ENCODE results near the gene TMEM236. TPM values are rescaled to one million over a fixed set of nuclear protein-coding genes. Genes with fewer than 3 reads are reported as not detected.

The TMEM236 gene
- total RNA-seq, 4 donors from 2014 or later: 0.34 to 1.2 (median 0.89) TPM

DNA sequence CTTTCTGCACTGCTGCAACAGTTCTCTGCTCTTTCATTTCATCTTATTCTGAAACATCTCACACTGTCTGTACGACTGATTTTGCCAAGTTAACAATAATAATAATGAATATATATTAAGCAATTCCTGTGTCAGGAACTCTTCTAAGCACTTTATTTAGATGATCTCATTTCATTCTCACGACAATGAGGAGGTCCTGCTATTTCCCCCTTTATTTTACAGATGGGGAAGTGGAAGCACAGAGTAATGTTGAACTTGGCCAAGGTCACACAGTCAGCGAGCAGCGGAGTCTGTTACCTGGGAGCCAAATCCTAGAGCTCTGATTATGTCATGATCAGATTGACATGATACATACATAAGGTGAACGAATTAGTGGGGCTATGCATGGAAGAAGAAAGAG, 63.0 kb downstream of the TMEM236 start:
- intact Hi-C loops (cut with DNase I): no loop called here
- WGBS: 37% methylated on average over 5 of the region's 5 CpGs
- Histone ChIP-seq H3K9me3 (no peaks in the 10 kb centered on the region), H3K27me3 (no peaks in the 10 kb centered on the region), H3K4me1 (no peaks in the 10 kb centered on the region), H3K4me3 (no peak overlapping the region), H3K36me3 (no peaks in the 10 kb centered on the region), H3K27ac (replicated peaks in 1 of 4) (no peak overlapping the region)
- DNase-seq (ENCODE audit: extremely low spot score): no peak
- TF ChIP-seq POLR2AphosphoS5 (IDR thresholded peaks at IDR 0.05): no peak
- no peak for TF ChIP-seq EP300 (IDR thresholded peaks at IDR 0.05)
- no peak for TF ChIP-seq POLR2A (IDR thresholded peaks at IDR 0.05; ENCODE audit: low read depth)
- TF ChIP-seq, protein P1, sequence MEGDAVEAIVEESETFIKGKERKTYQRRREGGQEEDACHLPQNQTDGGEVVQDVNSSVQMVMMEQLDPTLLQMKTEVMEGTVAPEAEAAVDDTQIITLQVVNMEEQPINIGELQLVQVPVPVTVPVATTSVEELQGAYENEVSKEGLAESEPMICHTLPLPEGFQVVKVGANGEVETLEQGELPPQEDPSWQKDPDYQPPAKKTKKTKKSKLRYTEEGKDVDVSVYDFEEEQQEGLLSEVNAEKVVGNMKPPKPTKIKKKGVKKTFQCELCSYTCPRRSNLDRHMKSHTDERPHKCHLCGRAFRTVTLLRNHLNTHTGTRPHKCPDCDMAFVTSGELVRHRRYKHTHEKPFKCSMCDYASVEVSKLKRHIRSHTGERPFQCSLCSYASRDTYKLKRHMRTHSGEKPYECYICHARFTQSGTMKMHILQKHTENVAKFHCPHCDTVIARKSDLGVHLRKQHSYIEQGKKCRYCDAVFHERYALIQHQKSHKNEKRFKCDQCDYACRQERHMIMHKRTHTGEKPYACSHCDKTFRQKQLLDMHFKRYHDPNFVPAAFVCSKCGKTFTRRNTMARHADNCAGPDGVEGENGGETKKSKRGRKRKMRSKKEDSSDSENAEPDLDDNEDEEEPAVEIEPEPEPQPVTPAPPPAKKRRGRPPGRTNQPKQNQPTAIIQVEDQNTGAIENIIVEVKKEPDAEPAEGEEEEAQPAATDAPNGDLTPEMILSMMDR (IDR thresholded peaks at IDR 0.05): no peak

DNA sequence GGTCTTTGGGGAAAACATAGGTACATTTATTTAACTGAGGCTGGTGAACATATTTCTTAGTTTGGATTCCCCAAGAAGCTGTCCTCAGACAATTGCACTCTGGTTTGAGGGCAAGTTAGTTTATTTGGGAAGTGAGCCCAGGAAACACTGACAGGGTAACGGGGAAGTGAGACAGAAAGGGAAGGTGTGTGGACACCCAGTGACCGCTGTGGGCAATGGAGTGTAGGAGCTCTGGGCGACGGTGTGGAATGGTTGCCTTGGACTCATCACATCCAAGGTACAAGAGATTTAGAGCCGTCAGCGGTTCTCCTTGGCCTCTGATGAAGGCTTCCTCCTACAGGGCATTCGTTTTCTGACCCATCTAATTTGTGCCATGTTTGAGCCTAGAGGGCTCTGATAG, 64.2 kb downstream of the TMEM236 start:
- Histone ChIP-seq H3K27ac (replicated peaks in 1 of 4) (no peak overlapping the region), H3K4me1 (no peaks in the 10 kb centered on the region), H3K9me3 (no peaks in the 10 kb centered on the region), H3K36me3 (no peaks in the 10 kb centered on the region), H3K4me3 (no peak overlapping the region), H3K27me3 (no peaks in the 10 kb centered on the region)
- WGBS: 90% methylated on average over 7 of the region's 7 CpGs
- intact Hi-C loops (cut with DNase I): no loop called here
- TF ChIP-seq POLR2A (IDR thresholded peaks at IDR 0.05; ENCODE audit: low read depth) (no peak), EP300 (IDR thresholded peaks at IDR 0.05) (no peak), POLR2AphosphoS5 (IDR thresholded peaks at IDR 0.05) (no peak)
- TF ChIP-seq, protein P1 (IDR thresholded peaks at IDR 0.05): no peak
- DNase-seq (ENCODE audit: extremely low spot score): no peak

DNA sequence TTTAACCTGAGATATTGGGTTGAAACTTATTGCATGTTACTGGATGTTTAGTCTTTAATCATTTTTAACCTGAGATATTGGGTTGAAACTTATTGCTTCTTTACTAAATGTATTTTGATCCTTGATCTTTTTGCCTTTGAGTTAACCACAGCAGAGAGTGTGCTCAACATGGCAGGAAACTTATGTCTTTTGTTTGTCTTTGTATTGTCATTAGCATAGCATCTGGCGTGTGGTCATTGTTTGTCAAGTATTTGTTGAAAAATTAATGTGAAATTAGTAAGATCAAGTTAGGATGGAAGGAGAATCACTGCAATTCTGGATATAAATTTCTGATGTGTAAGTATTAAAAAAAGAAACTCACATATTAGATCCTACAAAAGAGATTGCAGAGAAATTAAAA, 65.3 kb downstream of the TMEM236 start:
- no peak overlapping the region for H3K27ac ChIP-seq (replicated peaks in 1 of 4)
- H3K9me3 ChIP-seq: no peaks in the 10 kb centered on the region
- H3K4me3 ChIP-seq: no peak overlapping the region
- no peaks in the 10 kb centered on the region for H3K27me3 ChIP-seq
- no peaks in the 10 kb centered on the region for H3K36me3 ChIP-seq
- WGBS: 61% methylated on average over 1 of the region's 1 CpG
- intact Hi-C loops (cut with DNase I): no loop called here
- TF ChIP-seq POLR2A (IDR thresholded peaks at IDR 0.05; ENCODE audit: low read depth) (no peak), POLR2AphosphoS5 (IDR thresholded peaks at IDR 0.05) (no peak), EP300 (IDR thresholded peaks at IDR 0.05) (no peak)
- TF ChIP-seq, protein P1 (IDR thresholded peaks at IDR 0.05): no peak
- no peaks in the 10 kb centered on the region for H3K4me1 ChIP-seq
- DNase-seq (ENCODE audit: extremely low spot score): no peak

DNA sequence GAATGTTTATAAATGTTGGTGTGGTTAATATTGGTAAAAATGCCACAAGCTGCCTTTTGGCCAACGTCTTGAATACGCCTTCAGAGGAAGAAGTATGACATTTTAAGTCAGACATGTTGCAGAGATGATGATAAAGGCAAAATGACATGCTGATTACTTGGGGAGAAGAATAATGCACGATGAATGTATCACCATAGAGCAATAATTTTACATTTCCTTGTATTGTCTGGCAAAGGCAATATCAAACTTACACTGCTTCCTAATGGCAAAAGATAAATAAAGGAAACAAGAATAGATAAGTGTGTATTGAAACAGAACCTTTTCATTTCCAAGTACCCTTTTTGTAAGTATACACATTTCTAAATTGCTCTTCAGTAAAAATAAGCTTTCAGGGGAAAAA, 65.8 kb downstream of the TMEM236 start:
- Histone ChIP-seq H3K9me3 (no peaks in the 10 kb centered on the region), H3K4me3 (no peak overlapping the region), H3K27me3 (no peaks in the 10 kb centered on the region), H3K36me3 (no peaks in the 10 kb centered on the region), H3K4me1 (no peaks in the 10 kb centered on the region), H3K27ac (replicated peaks in 1 of 4) (no peak overlapping the region)
- TF ChIP-seq POLR2AphosphoS5 (IDR thresholded peaks at IDR 0.05) (no peak), POLR2A (IDR thresholded peaks at IDR 0.05; ENCODE audit: low read depth) (no peak), EP300 (IDR thresholded peaks at IDR 0.05) (no peak)
- TF ChIP-seq, protein P1 (IDR thresholded peaks at IDR 0.05): no peak
- DNase-seq (ENCODE audit: extremely low spot score): no peak
- WGBS: 77% methylated on average over 3 of the region's 3 CpGs
- intact Hi-C loops (cut with DNase I): no loop called here

DNA sequence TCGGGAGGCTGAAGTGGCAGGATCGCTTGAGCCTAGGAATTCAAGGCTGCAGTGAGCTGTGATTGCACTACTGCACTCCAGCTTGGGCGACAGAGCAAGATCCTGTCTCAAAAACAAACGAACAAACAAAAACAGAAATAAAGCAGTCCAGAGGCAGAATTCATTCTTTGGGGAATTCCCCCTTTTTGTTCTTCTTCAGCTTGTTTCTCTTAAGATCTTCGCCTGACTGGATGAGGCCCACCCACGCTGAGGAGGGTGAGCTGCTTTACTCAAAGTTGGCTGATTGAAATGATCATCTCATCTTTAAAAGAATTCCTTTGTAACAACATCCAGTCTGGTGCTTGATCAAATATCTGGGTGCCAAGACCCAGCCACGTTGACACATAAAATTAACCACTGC, 67.8 kb downstream of the TMEM236 start:
- Histone ChIP-seq H3K9me3 (no peaks in the 10 kb centered on the region), H3K27ac (replicated peaks in 1 of 4) (no peak overlapping the region), H3K4me3 (no peak overlapping the region), H3K27me3 (no peaks in the 10 kb centered on the region), H3K36me3 (no peaks in the 10 kb centered on the region), H3K4me1 (no peaks in the 10 kb centered on the region)
- intact Hi-C loops (cut with DNase I): no loop called here
- 82% methylated on average over 7 of the region's 7 CpGs for WGBS
- no peak for DNase-seq (ENCODE audit: extremely low spot score)
- no peak for TF ChIP-seq POLR2AphosphoS5 (IDR thresholded peaks at IDR 0.05)
- TF ChIP-seq EP300 (IDR thresholded peaks at IDR 0.05): no peak
- TF ChIP-seq, protein P1 (IDR thresholded peaks at IDR 0.05): no peak
- no peak for TF ChIP-seq POLR2A (IDR thresholded peaks at IDR 0.05; ENCODE audit: low read depth)
